Lower leg skin (tissue), 4 donors: ENCODE measurements around the gene F2RL3. TPM values are rescaled to one million over a fixed set of nuclear protein-coding genes. Genes with fewer than 3 reads are reported as not detected.

ENCODE experiments used
- DNase-seq, 2 donors: peaks; one replicate each; pipeline ENCODE4 v3.0.0-alpha.2; 2019; ENCODE audit warnings: low spot score in 2 of 2
- H3K4me3 ChIP-seq: fragments of 200-600 bp; sonication (generic); 2 replicates; pipeline ENCODE4 v1.5.1; 2017; ENCODE audit warnings: mild to moderate bottlenecking, low read depth; ENCODE audit not compliant: poor library complexity, severe bottlenecking
- POLR2A ChIP-seq, 2 donors: fragments of 450-650 bp; IDR thresholded peaks; one replicate each; pipeline ENCODE4 v1.6.1; 2016 to 2017; ENCODE audit warnings: antibody characterized with exemption in 2 of 2, mild to moderate bottlenecking in 1 of 2, moderate library complexity in 1 of 2
- WGBS, 2 donors: methylation state at CpG; one replicate each; pipeline ENCODE4 v1.1.5; 2018; 5-methylcytosine and 5-hydroxymethylcytosine counted together
- intact Hi-C: fragments of 100-400 bp; cut with DNase I; formaldehyde crosslinking; loops from one replicate; pipeline ENCODE4 v1.15.0; 2023; ENCODE audit warnings: low total_unique reads
- total RNA-seq, 4 donors: library from RNA; depleted of rRNA; stranded (reverse); fragments of >200 nt; gene quantifications; one replicate each; pipeline ENCODE4 v1.1.0, GENCODE V29; 2016
- TF ChIP-seq, protein P1 (sequence below), 3 donors: fragments of 450-650 bp; IDR thresholded peaks; one replicate each; pipeline ENCODE4 v1.5.1; 2016; ENCODE audit warnings: antibody characterized with exemption in 3 of 3, mild to moderate bottlenecking in 3 of 3, moderate library complexity in 2 of 3

Gene F2RL3
- total RNA-seq, 4 donors from 2014 or later, result 3.7 to 11.0 (median 5.6) TPM

- no peak overlapping the region for H3K4me3 ChIP-seq
- peak in 1 of 2 donors; percentile 42 for DNase-seq
- intact Hi-C loops, result no loop called here
- TF ChIP-seq, protein P1, sequence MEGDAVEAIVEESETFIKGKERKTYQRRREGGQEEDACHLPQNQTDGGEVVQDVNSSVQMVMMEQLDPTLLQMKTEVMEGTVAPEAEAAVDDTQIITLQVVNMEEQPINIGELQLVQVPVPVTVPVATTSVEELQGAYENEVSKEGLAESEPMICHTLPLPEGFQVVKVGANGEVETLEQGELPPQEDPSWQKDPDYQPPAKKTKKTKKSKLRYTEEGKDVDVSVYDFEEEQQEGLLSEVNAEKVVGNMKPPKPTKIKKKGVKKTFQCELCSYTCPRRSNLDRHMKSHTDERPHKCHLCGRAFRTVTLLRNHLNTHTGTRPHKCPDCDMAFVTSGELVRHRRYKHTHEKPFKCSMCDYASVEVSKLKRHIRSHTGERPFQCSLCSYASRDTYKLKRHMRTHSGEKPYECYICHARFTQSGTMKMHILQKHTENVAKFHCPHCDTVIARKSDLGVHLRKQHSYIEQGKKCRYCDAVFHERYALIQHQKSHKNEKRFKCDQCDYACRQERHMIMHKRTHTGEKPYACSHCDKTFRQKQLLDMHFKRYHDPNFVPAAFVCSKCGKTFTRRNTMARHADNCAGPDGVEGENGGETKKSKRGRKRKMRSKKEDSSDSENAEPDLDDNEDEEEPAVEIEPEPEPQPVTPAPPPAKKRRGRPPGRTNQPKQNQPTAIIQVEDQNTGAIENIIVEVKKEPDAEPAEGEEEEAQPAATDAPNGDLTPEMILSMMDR (IDR thresholded peaks at IDR 0.05), result no peak
- TF ChIP-seq POLR2A (IDR thresholded peaks at IDR 0.05), result no peak
- 85 to 87% methylated on average over 9 of the region's 9 CpGs for WGBS, 2 donors
Observed at GRCh38 chr19:16940626-16941025, 51.8 kb downstream of the F2RL3 start.

Other genes starting within 250 kb of the F2RL3 start
- gene SMIM7, start 228.9 kb upstream of the F2RL3 start, total RNA-seq, result 100 to 1,000 TPM in 1 of 4 donors, 10 to 100 TPM in 3; 78.5 to 125 (median 95.4) TPM
- gene TMEM38A, start 227.9 kb upstream of the F2RL3 start, total RNA-seq, result 1 to 10 TPM; 1.3 to 3.2 (median 2.2) TPM
- gene NWD1, start 169.2 kb upstream of the F2RL3 start, total RNA-seq, result 1 to 10 TPM in 2 of 4 donors, under 1 TPM in 2; 0.30 to 2.3 (median 1.3) TPM
- 10 to 100 TPM; 26.3 to 54.4 (median 40.1) TPM for gene SIN3B, start 59.6 kb upstream of the F2RL3 start, total RNA-seq
- 10 to 100 TPM in 3 of 4 donors, 1 to 10 TPM in 1; 8.1 to 14.0 (median 13.0) TPM for gene CPAMD8, start 137.8 kb downstream of the F2RL3 start, total RNA-seq
- 1 to 10 TPM; 3.3 to 7.0 (median 5.7) TPM for gene HAUS8, start 186.5 kb downstream of the F2RL3 start, total RNA-seq
- gene MYO9B, start 186.8 kb downstream of the F2RL3 start, total RNA-seq, result 10 to 100 TPM; 29.2 to 63.1 (median 43.5) TPM